Dermis microvascular lymphatic vessel endothelial cell (primary cell): ENCODE data around the gene FAH. TPM values are rescaled to one million over a fixed set of nuclear protein-coding genes. Genes with fewer than 3 reads are reported as not detected.

Experiments
- DNase-seq, 2 donors: peaks; one replicate each; pipeline versions ENCODE4 v3.0.0 to v3.0.0-alpha.2; 2010; ENCODE audit warnings: low read depth in 2 of 2
- total RNA-seq: library from RNA; depleted of rRNA; stranded (reverse); fragments of >200 nt; gene quantifications from 2 replicates; pipeline ENCODE4 v1.2.1, GENCODE V29; 2014

Gene FAH
- total RNA-seq, 1 donor from 2014 or later, result 11.0 TPM

GRCh38 chr15:80173022-80173759, 20.4 kb downstream of the FAH start:
- DNase-seq, result peak; percentile 55 to 70

GRCh38 chr15:80174017-80174746, 21.4 kb downstream of the FAH start:
- DNase-seq, result peak in 1 of 2 donors; percentile 30

GRCh38 chr15:80175436-80175835, 22.6 kb downstream of the FAH start:
- no peak for DNase-seq

GRCh38 chr15:80176443-80176842, 23.6 kb downstream of the FAH start:
- DNase-seq, result peak in 1 of 2 donors; percentile 34

- DNase-seq, result no peak
These were observed 24.4 kb downstream of the FAH start for GRCh38 chr15:80177156-80177555.

GRCh38 chr15:80179025-80179759, 26.4 kb downstream of the FAH start:
- peak; percentile 21 to 89 for DNase-seq

- DNase-seq, result no peak
These were observed 27.1 kb downstream of the FAH start for GRCh38 chr15:80179935-80180334.

- no peak for DNase-seq
These were observed 27.7 kb downstream of the FAH start for GRCh38 chr15:80180468-80180867.

GRCh38 chr15:80180986-80181385, 28.2 kb downstream of the FAH start:
- DNase-seq, result no peak

GRCh38 chr15:80182611-80183261, 29.9 kb downstream of the FAH start:
- DNase-seq, result peak in 1 of 2 donors; percentile 44

GRCh38 chr15:80183306-80183705, 30.5 kb downstream of the FAH start:
- DNase-seq, result no peak

GRCh38 chr15:80183886-80184285, 31.1 kb downstream of the FAH start:
- no peak for DNase-seq

GRCh38 chr15:80184554-80184953, 31.8 kb downstream of the FAH start:
- DNase-seq, result no peak

GRCh38 chr15:80185152-80185551, 32.4 kb downstream of the FAH start:
- no peak for DNase-seq

GRCh38 chr15:80186066-80186465, 33.3 kb downstream of the FAH start:
- DNase-seq, result no peak

GRCh38 chr15:80186597-80186996, 33.8 kb downstream of the FAH start:
- DNase-seq, result no peak

GRCh38 chr15:80188251-80188650, 35.5 kb downstream of the FAH start:
- no peak for DNase-seq

- no peak for DNase-seq
These were observed 38.4 kb downstream of the FAH start for GRCh38 chr15:80191198-80191597.

- DNase-seq, result no peak
These were observed 39.2 kb downstream of the FAH start for GRCh38 chr15:80191897-80192595.

GRCh38 chr15:80194186-80194585, 41.4 kb downstream of the FAH start:
- DNase-seq, result no peak

- DNase-seq, result no peak
These were observed 42.1 kb downstream of the FAH start for GRCh38 chr15:80194914-80195313.
